ENCODE measurements around the gene SLC6A20.
"Not testable (repeated sequence)": the region's sequence is repeated elsewhere in the genome, so short reads cannot be mapped to it uniquely, and the experiment has no call there.

The SLC6A20 gene

GRCh38 chr3:45760878-45761711 is 35.2 kb downstream of the SLC6A20 start:
- peak; percentile 78 for DNase-seq (ENCODE audit: low read depth)
- TF ChIP-seq CTCF (IDR thresholded peaks at IDR 0.05; ENCODE audit: low read length, missing control alignments): peak; percentile 83
- H3K4me3 ChIP-seq (replicated peaks; ENCODE audit: low read depth, low read length): no peak overlapping the region

DNA sequence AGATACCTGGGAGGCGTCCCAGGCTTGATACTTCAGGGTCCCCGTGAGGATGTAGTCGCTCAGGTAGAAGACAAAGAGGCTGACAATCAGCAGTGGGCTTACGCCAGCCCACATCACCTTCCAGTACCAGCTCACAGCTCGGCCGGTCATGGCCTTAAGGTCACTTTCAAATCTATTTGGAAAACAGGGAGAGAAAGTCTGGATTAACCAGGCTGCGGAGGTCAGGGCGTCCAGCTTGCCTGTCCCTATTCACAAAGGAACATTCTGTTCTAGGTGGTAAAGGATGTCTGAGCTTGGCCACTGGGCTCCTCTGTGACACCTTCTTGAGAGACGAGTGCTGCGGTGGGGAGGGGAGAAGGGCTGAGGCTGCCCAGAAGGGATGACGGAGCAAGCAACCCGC is 36.5 kb downstream of the SLC6A20 start:
- DNase-seq (ENCODE audit: low read depth): no peak
- no peak for TF ChIP-seq CTCF (IDR thresholded peaks at IDR 0.05; ENCODE audit: low read length, missing control alignments)
- no peak overlapping the region for H3K4me3 ChIP-seq (replicated peaks; ENCODE audit: low read depth, low read length)

- DNase-seq (ENCODE audit: low read depth): no peak
- H3K4me3 ChIP-seq (replicated peaks; ENCODE audit: low read depth, low read length): no peak overlapping the region
- TF ChIP-seq CTCF (IDR thresholded peaks at IDR 0.05; ENCODE audit: low read length, missing control alignments): no peak
Measured at GRCh38 chr3:45758871-45759270, 37.5 kb downstream of the SLC6A20 start.

DNA sequence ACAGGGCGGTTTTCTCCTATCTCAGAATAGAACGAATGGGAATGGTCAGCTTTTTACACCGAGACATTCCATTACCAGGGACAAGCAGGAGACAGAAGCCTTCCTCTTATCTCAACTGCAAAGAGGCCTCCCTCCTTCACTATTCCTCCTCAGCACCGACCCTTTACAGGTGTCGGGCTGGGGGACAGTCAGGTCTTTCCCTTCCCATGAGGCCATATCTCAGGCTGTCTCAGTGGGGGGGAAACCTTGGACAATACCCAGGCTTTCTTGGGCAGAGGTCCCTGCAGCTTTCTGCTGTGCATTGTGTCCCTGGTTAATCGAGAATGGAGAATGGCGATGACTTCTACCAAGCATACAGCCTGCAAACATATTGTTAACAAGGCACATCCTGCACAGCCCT is 39.2 kb downstream of the SLC6A20 start:
- not testable (repeated sequence) for H3K4me3 ChIP-seq (replicated peaks; ENCODE audit: low read depth, low read length); DNase-seq (ENCODE audit: low read depth)

DNA sequence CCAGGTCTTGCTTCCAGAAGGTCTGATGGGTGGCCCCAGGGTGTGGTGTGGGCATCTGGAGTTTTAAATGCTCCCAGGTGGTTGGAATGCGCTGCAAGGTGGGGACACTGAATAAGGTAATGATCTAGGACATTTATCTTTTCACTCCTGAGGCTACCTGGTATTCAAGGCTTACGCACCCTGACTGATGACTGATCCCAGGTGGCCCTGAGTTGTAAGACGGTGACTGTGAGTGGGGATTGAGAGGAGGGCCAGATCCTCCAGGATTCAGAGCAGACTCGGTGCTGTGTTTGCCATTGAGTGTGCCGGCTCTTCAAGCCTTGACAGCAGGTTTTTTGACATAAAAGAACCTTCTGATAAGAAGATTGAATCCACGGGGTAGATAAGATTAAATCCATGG is 40.3 kb downstream of the SLC6A20 start:
- no peak overlapping the region for H3K4me3 ChIP-seq (replicated peaks; ENCODE audit: low read depth, low read length)

GRCh38 chr3:45754461-45754860 is 41.9 kb downstream of the SLC6A20 start:
- DNase-seq (ENCODE audit: low read depth): no peak
- no peak overlapping the region for H3K4me3 ChIP-seq (replicated peaks; ENCODE audit: low read depth, low read length)
- TF ChIP-seq CTCF (IDR thresholded peaks at IDR 0.05; ENCODE audit: low read length, missing control alignments): no peak

More for the DNA sequence above, 40.3 kb downstream of the SLC6A20 start:
- no peak for TF ChIP-seq CTCF (IDR thresholded peaks at IDR 0.05; ENCODE audit: low read length, missing control alignments)
- no peak for DNase-seq (ENCODE audit: low read depth)

GRCh38 chr3:45753095-45753494 is 43.2 kb downstream of the SLC6A20 start:
- no peak for TF ChIP-seq CTCF (IDR thresholded peaks at IDR 0.05; ENCODE audit: low read length, missing control alignments)
- H3K4me3 ChIP-seq (replicated peaks; ENCODE audit: low read depth, low read length): no peak overlapping the region
- no peak for DNase-seq (ENCODE audit: low read depth)
